EL (cell line): ENCODE data around the gene ANKS1A.
A peak's percentile ranks its signal among the peaks of the same experiment; 100 is the strongest.
"Not testable (repeated sequence)": the region's sequence is repeated elsewhere in the genome, so short reads cannot be mapped to it uniquely, and the experiment has no call there.

Experiments
- DNase-seq: peaks from one replicate; pipeline ENCODE4 v3.0.0-alpha.2; 2016

Gene ANKS1A

GRCh38 chr6:35138191-35138590, 249.1 kb downstream of the ANKS1A start:
- DNase-seq = not testable (repeated sequence)

- no peak for DNase-seq
Measured at GRCh38 chr6:35139470-35139869, 250.4 kb downstream of the ANKS1A start.

GRCh38 chr6:35139924-35140638, 251.0 kb downstream of the ANKS1A start:
- peak; percentile 74 for DNase-seq

GRCh38 chr6:35140639-35141006, 251.6 kb downstream of the ANKS1A start:
- no peak for DNase-seq
